Activated naive CD8-positive, alpha-beta T cell treated with anti-CD3 and anti-CD28 coated beads, Interleukin-2, amount 50 U/mL, for 16 hours (primary cell): ENCODE results near the gene KCNA2.

ENCODE experiments used
- DNase-seq: peaks from one replicate; pipeline ENCODE4 v3.0.0-alpha.2; 2020; ENCODE audit warnings: low read depth, low spot score

KCNA2 gene

DNA sequence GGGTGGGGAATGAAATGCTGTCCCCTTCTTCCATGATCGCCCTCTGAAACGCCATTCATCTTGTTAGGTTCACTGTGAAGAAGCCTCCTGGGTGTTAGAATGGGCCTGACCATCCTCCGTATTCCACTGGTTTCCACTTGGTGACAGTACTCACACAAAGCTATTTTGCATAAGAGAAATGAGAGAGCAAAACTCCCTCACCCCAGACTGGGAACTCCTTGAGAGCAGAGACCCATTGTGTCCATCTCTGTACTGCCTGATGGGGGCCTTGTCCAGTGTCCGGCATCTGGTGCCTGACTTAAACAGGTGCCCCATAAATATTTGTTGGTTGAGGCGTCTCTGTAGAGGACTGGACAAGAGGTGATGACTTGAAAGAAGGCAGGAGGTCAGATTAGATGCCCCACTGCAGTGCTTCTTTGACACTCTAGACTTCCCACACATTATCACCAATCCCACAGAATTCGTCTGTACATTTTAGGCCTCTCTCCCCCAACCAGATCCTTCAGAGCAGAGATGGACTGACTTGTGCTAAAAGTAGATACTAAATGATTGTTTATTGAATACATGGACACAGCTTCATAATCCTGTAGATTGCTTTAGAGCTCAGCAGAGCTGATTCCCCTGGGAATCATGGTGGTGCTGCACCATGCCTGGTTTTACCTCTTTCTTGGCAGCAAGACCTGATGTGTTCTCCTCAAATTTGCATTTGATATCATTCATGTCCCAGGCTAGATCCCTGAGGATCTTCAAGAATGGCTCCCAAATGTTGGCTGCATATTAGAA, 22.4 kb upstream of the KCNA2 start:
- no peak for DNase-seq

DNA sequence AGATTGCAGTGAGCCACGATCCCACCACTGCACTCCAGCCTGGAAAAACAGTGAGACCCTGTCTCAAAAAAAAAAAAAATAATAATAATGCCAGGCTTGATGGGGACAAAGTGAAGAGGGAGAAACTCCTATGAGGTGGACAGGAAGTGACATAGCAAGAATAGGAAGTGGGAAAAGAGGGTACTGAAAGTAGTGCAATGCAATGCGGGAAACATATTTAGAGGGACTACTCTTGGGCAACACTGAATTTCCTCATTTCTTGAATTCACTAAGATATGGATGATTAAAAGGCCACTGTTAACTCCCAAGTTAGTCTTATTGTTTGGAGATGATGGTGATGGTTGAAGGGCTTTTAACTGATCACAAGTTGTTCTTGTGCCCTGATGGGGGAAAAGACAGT, 21.6 kb upstream of the KCNA2 start:
- DNase-seq = no peak

DNA sequence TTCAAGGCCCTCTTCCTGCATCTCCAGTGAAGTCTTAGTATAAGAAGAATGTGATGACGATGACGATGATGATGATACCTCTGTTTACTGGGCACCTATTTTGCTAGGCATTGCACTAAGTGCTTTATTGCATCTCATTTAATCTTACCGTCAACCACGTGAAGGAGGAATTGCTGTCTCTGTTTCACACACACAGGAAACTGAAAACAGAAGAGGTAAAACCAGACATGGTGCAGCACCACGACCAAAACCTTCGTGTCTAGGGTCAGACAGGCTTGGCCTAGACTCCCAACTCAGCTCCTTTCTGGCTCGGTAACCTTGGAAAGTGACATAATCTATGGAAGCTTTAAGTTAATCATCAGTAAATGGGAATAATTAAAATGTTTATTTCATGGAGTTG, 20.7 kb upstream of the KCNA2 start:
- no peak for DNase-seq

DNA sequence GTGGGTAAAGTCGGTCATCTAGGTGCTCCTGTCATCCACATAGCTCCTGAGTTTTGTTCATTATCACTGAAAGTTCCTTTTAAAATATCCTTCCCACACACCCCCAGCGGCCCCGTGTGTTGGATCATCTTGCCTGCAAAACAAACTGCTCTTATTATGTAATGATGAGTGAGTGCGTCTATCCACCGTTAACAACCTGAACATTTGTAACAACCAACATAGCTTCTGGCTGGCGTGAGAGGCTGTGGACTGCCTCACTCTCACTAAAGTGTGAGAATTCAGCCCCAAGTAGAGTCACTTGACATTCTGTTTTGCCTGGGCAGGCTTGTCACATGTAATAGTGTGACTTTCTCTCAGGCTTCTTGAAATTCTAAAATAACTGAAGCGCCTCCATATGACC, 14.5 kb upstream of the KCNA2 start:
- DNase-seq = no peak

DNA sequence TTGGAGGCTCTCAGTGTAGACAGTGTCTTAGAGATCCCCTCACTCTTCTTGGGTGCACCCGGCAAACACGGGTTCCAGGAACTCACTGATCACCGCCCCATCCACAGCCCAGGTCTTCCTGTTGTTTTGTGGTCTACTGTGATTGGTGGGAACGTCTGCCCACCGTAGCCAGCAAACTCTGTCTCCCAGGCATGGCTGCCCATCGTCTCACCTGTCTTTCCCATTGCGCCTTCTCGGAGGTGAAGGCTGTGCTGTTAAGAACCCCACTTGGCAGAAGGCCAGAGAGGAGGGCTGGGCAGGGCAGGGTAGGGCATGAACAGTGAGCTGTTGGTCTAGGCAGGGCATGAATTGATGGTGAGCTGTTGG, 14.1 kb upstream of the KCNA2 start:
- no peak for DNase-seq

DNA sequence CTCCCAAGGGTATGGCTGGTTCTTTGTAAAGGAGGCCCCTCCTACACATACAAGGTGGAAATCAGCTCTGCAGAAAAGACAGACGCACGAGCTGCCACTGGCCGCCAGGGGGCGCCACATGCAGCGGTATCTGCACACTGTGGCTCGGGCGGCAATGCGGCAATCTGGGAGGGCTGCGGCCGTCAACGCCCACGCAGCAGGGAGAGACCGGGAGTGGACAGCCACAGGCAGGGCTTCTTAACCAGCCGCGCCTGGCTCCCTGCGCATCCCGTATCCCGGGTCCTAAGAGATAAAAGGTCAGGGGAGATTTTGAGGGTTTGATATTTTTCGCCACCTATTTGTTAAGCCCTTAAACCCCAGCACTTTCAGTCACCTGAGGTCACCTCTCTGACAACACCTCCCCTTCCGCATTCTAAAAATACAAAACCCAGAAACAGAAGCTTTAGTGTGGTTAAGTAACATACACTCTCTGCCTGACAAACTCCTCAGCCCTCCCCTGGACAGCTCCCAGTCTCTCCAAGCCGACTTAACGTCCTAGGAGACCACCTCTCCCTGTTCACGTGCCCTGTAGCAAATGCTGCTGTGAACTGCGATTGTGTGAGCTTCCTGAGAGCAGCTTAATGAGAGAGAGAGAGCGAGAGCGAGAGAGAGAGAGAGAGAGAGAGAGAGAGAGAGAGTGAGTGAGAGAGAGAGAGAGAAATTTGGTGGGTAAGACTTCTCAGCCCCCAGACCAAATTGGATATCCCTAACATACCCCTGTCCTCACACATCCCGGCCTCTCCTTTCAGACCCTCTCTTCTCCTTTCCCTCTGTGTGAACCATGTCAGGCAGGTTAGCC, 13.5 kb upstream of the KCNA2 start:
- DNase-seq = peak; percentile 65

DNA sequence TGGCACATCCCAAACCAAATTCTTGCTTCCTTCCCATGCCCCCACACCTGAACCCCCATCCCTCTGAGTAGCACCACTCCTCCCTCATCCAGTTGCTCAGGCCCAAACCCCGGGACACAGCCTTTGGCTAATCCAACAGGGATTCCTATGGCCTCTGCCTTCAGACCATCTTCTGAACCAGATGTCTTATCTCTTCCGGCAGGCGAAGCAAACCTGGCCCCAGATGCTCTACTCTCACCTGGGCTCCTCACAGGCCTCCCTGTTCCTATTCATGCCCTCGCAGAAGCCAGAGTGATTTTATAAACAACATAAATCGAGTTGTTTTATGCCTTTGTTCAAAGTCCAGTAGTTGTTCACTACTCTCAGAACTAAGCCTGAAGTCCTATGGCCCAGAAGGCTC, 12.5 kb upstream of the KCNA2 start:
- DNase-seq = no peak

DNA sequence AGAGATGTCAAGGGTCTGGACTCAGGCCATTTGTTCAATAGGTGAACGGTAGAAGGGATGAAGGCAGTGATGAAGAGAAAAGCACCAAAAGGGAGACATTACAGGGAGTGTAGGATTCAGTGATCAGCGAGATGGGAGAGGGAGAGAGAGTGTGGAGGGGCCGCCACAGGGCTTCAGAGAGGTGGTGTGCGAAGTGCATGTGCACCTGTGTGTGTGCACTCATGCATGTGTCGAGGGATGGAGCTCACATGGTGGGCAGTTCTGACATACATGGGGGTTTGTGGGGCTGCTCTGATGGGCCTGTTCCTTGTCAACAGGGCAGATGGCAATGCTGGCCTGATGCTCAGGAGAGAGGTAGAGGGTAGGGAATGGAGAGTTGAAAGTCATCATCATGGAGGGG, 11.4 kb upstream of the KCNA2 start:
- DNase-seq = no peak

DNA sequence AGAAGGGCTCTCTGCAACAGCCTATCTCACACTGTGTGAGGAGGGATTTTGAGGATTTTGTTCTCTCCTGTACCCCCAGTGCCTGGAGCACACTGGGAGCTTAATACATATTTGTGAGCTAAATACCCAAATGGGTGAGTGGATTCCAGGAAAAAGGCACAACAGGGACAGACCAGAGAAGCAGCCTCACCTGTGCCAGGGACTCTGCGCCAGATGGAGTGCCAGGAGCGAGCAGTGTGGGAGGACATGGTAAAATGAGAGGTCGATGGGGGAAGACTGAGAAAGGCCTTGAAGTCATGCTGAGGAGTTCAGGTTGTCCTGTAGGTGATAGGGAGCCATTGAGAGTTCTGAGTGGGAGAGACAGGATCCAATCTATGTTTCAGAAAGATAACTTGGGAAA, 11.0 kb upstream of the KCNA2 start:
- DNase-seq = no peak

DNA sequence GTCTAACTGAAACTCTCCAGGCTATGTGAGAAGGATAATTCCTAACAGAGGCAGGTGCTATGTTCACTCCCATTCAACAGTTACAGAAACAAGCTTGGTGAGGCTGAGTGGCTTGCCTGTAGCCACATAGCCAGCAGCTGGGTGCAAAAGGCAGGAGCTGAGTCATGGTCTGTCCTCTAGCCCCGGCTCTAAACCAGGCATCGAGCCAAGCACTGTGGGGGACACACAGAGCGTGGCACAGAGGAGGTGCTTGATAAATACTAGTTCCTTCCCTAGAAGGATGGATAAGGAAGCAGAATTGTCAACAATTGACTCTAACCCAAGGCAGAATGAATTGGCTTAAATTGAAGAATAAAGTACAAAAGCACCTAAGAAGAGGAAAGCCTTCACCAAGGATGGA, 10.4 kb upstream of the KCNA2 start:
- DNase-seq = no peak

DNA sequence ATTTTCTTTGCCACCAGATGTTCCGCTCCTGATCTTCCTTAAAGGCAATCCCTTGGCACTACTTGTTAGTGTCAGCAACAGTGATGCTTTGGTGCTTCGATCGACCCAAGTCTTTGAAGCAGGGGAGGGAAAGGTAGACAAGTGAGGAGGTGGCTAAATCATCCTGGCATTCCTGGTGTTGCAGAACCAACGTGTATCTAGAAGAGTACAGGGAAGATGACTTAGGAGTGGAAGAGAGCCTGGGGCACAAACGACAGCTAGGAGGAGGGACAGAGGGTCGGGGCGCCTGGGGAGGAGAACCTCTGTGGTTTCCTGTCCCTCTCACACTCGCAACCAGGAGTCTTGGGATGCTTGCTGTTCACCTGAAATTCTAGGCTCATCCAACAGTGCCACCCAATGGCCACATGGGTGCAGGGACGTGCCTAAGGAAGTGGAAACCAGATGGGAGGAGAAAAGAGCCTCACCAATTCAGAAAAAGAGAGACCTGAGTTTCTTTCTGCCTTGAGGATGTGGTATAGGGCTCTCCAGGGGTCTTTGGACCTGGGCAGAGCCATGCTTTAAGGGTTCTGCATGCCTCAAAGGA, 9.5 kb upstream of the KCNA2 start:
- DNase-seq = no peak

DNA sequence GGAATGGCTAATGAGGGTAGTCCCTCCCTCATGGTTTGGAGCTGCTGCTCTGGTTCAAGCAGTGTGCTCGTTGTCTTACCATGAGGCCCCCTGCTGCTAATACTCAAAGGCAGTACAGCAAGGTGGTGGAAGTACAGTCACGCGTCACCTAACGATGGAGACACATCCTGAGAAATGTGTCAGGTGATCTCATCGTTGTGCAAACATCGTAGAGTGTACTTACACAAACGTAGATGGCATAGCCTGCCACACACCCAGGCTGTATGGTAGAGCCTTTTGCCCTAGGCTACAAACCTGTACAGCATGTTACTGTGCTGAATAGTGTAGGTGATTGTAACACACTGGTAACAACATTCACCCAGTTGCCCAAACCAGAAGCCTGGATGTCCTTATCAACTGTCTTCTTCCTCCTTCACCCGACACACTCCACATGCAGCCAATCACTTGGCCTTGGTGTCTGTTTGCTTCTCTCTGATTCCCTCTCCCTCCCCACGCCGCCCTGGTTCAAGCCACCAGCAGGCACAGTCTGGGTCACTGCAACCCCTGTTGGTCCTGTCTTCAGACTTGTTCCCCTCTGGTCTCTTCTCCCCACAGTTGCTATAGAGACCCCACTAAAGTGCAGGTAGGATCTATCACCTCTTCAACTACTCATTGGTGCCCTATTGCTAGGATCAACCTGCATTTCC, 6.0 kb upstream of the KCNA2 start:
- no peak for DNase-seq

DNA sequence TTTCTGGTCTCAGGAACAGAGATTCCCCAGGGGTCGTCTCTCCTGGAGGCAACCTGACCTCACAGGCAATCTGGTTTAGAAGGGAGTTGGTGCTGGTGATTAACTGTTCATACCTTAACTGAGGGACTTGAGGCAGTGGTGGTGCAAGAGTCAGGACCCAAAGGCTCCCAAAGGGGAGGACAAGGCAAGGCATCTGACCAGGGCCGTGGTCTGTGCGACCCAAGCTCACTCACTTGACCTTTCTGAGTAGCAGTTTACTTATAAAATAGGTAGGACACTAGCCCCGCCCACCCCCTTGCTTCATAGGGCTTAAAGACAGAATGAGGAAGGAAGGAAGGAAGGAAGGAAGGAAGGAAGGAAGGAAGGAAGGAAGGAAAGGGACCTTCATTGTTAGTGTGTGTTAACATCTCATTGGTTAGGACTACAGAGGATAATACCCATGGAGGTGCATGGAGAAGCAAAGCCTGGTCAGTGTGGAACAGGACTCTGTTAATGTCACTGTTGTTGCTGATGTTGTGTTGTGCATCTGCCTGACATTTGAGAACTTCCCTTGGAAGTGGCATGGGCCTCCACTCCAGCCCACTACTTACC, 4.6 kb upstream of the KCNA2 start:
- DNase-seq = no peak

DNA sequence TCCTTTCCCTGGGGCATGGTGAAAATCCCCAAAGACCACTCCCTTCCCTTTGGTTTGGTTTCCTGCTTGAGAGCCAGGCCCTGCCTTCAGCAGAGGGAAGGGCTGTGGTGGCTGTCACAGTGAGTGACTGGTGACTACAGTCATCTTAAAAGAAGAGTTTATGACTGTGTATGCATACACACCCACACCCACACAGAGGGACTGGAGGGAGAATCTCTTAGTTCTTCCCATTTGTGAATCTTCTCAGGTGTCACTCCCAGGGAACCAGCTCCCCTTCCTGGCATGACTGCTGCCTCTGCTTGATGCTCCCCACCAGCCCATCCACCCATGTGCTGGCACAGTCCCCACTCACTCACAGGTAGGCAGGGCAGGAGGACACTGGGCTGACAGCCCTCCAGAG, 3.9 kb upstream of the KCNA2 start:
- no peak for DNase-seq

DNA sequence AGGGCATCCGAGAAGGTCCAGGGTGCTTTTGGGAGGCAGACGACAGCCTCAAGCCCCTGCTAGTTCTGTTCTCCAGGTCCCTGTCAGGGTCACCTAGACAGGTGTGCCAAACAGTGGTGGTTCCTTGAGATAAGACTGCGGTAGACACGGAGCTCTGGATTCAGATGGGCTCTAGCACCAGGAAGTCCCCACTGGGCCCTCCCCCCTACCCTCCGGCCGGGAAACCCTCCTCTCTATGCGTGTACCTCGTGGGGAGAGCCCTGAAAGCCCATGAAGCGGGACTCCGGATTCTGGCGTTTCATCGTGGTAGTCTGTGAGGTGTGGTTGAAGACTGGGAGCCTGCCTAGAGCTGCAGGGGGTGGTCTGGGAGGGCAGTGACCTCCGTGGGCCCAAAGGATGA, 2.1 kb upstream of the KCNA2 start:
- DNase-seq = no peak

DNA sequence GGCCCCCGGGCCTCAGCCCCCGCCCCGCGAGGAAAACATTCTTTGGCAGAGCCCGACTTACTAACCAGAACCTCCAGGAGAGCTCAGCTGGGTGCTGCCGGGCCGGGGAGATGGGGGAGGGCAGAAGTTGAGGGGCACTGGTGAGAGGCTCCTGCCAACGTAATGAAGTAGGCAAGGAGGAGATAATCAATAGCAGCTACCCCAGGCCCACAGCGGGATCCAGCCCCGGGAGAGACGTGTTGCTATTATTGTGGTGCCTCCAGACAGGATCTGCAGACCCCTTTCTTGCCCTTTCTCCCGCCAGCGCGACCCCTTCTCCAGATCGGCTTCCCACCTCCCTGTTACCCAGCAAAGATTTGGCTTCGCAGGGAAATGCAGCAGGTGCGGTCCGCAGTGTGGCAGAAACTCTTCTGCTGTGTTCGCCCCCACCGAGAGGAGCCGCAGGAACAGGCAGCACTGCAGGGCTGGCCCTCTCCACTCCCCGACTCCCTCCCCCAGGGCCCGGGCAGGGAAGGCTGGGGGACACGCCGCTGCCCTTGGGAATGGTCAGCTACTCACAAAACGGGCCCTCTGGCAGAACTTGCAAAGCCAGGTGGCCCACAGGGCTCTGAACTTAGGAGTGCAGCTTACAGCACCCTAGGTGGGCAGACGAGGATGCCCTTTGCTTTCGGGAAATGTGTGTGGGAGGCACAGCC, 1.5 kb upstream of the KCNA2 start:
- DNase-seq = no peak

DNA sequence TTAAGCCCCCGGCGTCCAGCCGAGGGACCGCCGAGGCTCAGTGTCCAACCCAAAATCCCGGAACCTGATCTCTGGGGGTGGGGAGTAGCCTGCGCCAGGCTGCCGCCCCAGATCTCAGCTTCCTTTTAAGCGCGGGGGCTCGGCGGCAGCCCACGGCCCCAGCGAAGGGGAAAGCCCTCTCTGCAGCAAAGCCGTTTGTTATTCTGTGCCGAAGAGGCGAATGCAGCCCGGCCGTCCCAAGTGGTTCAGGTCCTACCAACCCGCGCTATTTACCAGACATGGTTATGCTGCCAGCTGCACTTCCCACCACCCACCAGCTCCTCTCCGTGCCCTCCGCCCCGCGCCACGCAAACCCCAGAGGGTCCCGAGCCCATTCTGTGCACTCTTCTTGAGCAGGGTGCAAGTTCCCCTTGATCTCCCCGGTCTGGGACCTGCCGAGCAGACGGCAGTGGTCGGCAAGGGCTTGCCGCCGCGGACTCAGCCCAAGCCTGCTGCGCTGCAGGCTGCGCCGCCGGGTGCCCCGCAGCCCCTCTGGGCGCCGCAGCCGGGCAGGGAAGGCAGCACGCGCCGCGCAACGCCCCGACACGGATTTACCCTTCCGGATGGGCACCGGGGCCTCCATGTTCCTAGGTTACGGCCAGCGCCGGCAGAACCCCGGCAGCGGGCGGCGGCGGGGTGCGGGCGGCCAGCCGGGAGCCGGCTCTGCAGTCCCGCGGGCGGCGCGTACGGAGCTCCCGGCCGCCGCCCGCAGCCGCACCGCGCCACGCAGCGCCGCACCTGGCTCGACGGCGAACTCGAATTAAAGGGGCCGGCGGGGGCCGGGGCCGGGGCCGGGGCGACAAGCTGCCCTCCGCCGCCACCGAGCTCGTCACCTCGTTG, 738 bp upstream of the KCNA2 start:
- no peak for DNase-seq

DNA sequence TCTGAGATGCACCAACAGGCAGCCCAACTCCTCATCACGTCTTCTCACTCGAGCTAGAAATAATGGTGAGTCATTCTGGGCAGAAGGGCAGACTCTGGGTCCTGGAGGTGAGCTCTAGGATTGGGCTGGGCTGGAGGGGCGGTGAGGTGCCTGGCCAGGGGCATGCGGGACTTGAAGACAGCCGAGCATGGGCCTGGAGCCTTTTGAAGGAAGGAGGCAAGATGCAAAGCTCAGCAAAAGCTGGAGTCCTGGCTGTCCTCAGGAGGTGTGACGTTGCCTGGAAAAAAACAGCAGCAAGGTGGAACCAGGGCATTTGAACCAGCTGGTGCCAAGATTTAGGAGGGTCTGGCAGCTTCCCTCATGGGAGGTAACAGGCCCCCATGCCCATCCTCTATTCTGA, 712 bp downstream of the KCNA2 start:
- DNase-seq = no peak

DNA sequence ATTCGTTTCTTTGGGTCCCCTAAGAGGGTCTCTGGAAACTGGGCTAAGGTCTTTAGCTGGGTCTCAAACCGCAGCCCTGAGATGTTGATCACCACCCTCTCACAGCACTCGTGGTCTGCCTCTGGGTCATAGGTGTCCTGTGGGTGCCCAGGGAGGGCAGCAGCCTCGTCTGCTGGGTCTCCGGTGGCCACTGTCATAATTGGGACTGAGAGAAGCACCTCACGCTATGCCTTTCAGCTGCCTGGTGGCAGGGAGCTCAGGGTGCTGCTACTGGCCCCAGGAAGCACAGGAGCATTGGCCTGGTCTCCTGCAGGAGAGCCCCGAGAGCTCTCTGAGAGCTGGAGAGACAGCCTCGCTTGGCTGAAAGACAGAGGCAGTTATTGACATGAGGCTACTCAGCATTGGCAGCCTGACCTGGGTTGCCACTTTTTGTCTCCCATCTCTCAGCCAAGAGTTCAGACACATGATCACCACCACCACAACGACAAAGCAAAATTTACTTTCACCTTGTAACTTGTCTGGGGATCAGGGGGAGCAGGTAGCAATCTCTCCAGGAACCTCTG, 1.5 kb downstream of the KCNA2 start:
- no peak for DNase-seq

DNA sequence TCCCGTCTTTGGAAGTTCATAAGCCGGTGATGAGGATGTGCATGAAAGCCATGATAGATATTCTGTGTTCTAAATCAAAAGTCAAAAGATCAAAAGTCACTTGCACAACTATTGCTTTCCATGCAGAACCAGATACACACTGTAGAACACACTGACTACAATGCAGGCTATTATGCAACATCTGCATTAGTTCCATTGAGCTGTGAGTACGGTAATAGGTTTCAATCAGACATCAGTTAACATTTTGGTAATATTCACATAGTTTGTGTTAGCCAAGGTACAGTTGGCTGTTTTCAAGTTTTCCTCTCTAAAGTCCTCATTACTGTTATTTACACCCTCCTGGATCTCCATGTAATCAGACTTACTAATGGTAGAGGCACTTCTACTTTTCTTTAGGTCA, 3.1 kb downstream of the KCNA2 start:
- no peak for DNase-seq
